Neural progenitor cell (in vitro differentiated cells): Measurements from ENCODE around the gene TTYH2.

Experiments used
- EZH2 ChIP-seq: fragments of 200-600 bp; sonication (generic); IDR thresholded peaks from 2 replicates; pipeline ENCODE4 v1.6.1; 2017; ENCODE audit warnings: antibody characterized with exemption, mild to moderate bottlenecking, moderate library complexity
- TF ChIP-seq, protein P1 (sequence below): fragments of 200-600 bp; sonication (generic); IDR thresholded peaks from 2 replicates; pipeline ENCODE4 v1.5.1; 2017; ENCODE audit warnings: antibody characterized with exemption, mild to moderate bottlenecking

DNA sequence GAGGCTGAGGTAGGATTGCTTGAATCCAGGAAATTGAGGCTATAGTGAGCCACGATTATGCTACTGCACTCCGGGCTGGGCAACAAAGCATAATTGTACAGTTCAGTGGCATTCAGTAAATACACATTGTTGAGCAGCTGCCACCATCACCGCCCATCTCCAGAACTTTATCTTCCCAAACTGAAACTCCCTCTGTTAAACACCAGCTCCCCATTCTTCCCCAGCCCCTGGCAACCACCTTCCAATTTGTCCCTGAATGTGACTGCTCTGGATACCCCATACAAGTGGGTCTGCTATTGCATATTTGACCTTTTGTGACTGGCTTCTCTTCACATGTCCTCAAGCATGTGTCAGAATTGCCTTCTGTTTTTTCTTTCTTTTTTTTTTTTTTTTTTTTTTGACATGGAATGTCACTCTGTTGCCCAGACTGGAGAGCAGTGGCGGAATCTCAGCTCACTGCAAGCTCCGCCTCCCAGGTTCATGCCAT lies 7.0 kb upstream of the TTYH2 start:
- TF ChIP-seq, protein P1, sequence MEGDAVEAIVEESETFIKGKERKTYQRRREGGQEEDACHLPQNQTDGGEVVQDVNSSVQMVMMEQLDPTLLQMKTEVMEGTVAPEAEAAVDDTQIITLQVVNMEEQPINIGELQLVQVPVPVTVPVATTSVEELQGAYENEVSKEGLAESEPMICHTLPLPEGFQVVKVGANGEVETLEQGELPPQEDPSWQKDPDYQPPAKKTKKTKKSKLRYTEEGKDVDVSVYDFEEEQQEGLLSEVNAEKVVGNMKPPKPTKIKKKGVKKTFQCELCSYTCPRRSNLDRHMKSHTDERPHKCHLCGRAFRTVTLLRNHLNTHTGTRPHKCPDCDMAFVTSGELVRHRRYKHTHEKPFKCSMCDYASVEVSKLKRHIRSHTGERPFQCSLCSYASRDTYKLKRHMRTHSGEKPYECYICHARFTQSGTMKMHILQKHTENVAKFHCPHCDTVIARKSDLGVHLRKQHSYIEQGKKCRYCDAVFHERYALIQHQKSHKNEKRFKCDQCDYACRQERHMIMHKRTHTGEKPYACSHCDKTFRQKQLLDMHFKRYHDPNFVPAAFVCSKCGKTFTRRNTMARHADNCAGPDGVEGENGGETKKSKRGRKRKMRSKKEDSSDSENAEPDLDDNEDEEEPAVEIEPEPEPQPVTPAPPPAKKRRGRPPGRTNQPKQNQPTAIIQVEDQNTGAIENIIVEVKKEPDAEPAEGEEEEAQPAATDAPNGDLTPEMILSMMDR: no peak
- TF ChIP-seq EZH2: no peak
